A549 treated with AZD2906 at 1 μM for 4 hours (cell line): Measurements from ENCODE around the gene INPP5J. TPM values are rescaled to one million over a fixed set of nuclear protein-coding genes. Genes with fewer than 3 reads are reported as not detected.

ENCODE experiments used
- total RNA-seq: library from RNA; stranded (reverse); fragments of 200-300 nt; extraction: Qiagen RNA extraction; gene quantifications from 5 replicates; pipeline ENCODE4 v1.2.3, GENCODE V29; 2022

The INPP5J gene, protein sequence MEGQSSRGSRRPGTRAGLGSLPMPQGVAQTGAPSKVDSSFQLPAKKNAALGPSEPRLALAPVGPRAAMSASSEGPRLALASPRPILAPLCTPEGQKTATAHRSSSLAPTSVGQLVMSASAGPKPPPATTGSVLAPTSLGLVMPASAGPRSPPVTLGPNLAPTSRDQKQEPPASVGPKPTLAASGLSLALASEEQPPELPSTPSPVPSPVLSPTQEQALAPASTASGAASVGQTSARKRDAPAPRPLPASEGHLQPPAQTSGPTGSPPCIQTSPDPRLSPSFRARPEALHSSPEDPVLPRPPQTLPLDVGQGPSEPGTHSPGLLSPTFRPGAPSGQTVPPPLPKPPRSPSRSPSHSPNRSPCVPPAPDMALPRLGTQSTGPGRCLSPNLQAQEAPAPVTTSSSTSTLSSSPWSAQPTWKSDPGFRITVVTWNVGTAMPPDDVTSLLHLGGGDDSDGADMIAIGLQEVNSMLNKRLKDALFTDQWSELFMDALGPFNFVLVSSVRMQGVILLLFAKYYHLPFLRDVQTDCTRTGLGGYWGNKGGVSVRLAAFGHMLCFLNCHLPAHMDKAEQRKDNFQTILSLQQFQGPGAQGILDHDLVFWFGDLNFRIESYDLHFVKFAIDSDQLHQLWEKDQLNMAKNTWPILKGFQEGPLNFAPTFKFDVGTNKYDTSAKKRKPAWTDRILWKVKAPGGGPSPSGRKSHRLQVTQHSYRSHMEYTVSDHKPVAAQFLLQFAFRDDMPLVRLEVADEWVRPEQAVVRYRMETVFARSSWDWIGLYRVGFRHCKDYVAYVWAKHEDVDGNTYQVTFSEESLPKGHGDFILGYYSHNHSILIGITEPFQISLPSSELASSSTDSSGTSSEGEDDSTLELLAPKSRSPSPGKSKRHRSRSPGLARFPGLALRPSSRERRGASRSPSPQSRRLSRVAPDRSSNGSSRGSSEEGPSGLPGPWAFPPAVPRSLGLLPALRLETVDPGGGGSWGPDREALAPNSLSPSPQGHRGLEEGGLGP
- total RNA-seq: 0.45 to 0.60 TPM (median 0.48 TPM) in 5 replicates

DNA sequence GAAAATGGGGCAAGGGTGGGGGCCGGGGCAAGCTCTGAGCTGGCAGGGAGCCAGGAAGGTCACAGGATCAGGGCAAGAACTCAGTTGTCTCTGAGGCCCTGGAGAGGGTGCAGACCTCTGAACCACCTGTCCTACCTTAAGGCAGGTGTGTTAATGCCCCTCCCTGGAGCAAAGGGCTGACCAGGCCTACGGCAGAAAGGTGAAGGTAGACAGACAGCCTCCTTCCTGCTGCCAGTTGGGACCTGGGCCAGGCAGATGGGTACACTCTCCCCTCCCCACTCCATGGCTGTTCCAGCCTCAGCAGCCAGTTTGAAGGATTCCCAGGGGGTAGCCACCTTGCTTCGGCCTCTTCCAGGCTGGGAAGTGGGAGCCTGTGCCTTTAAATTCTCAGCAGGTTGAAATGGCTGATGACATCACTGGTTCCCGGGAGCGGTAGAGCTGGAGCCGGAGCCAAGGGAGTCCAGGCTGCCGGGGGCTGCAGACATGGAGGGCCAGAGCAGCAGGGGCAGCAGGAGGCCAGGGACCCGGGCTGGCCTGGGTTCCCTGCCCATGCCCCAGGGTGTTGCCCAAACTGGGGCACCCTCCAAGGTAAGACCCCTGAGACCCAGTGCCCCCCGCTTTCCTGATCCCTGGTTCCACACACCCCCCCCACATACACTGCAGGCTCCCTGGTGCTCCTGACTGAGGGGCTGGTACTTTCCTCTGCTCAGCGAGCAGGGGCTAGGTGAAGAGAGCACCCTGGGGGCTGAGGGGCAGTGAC, at the start of gene INPP5J:
TSS of gene INPP5J (plus strand) at position 435 of the 760 bp plus-strand sequence. CDS start at position 484, 49 bp downstream.

DNA sequence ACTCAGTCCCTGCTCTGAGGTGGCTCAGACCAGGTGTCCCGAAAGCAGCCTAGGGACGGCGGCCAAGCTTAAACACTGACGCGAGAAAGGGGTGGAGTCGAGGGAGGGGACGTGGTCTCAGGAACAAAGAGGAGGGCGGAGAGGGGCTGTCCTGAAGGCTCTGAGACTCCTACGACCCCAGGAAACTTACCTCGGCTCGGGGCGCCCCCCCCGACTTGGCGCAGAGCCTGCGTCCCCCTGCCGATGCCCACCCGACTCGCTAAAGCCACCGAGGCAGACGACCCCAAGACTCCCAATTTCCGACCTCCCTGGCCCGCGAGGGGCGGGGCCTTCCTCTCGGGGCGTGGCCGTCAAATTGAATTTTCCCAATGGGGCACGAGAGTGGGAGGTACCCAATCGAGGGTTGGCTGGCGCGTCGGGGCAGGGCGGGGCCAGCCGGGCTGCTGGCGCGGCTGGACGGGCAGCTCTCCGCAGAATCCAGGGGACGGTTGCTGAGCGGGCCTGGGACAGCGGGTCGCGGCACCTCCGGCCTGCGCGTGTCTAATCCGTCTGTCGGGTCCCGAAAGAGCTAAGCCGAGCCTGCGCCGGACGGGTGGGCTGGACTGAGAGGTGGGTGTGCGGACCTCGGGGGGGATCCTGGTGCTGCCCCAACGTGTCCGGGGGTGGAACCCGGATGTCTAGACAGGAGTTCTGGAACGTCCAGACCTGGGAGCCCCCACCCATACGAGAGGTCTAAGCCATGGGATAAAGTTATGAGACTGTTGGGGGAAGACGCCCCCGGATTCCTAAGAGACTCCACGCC, 41.7 kb upstream of the INPP5J start, which contains the start of gene SMTN:
TSS of gene SMTN (plus strand) at position 471 of the 802 bp plus-strand sequence. CDS start 1,941 bp downstream, outside the sequence.

DNA sequence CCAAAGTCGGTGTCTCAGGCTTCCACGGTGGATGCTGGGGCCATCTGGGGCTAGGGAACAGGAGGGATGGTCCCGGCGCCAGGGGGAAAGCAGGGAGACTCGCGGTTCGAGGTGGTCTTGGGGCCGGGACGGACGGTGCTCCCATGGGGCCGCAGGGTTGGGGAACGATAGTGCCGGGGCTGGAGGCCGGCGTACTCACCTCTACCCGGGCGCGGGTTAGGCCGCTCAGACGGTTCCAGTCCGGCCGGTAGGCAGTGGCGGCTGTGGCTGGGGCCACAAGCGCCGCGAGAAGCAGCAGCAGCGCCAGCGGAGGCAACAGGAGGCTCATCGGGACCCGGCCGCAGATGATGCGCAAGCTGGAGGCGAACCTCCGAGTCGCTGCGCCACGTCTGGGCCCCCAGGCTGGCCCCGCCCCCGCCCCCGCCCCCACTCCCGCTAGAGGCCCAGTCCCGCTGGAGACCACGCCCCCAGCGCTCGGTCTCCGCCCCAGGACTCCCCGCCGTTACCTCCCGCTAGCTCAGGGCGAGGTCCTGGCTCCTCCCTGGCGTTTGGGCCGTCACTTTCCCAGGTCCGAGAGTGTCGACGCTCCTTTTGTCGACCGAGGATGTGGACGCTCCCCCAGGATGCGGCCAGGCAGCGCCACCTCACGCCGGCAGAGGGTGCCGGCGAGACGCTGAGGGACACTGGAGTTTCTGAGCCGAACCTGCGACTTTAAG, 15.4 kb upstream of the INPP5J start, which contains the start of gene SELENOM:
TSS of gene SELENOM (minus strand) at position 391 of the 716 bp plus-strand sequence. CDS start at position 328, 63 bp downstream.

DNA sequence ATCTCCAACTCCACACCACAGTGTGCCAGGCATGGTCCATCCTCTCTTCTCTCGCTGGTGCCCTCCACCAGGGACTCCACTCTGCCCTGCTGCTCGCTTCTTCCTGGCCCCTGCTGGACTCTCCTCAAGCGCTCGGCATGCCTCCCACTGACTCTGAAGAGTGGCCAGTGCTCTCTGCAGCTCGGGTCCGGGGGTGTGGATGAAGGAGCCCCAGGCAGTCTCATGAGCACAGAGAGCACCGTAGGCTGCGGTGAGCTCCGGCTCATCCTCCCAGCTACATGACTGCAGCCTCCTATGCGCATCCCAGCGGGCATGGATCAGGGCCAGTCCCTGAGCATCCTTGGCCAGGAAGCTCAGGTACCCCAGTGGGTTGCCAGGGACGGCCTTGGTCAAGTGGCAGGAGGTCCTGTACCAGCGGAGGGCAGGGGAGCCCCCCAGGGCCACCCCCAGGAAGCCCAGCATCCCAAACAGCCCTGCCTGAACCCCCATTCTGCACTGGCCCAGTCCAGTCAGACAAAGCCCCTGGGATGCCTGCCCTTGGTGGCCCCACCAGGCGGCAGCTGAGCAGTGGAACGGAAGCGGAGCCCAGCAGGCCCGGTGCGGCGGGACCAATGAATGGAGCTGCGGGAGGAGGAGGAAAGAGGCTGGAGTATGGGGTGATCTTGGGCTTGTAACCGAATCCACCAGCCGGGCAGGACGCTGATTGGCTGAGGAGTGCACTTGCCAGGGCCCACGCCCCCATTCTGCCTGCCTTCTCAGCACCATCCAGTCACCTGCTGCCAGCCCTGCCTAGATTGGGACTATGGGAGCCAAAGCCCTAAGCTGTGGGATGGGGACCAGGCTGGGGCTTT, 17.3 kb downstream of the INPP5J start, which contains the start of gene PLA2G3:
TSS of gene PLA2G3 (minus strand) at position 643 of the 851 bp plus-strand sequence. CDS start at position 489, 154 bp downstream.

Other genes starting within 250 kb of the INPP5J start
- 11.4 to 14.2 TPM (median 12.5 TPM) in 5 replicates for gene MORC2, start 154.2 kb upstream of the INPP5J start, total RNA-seq
- 20.5 to 29.2 TPM (median 24.5 TPM) in 5 replicates for gene TUG1, start 153.7 kb upstream of the INPP5J start, total RNA-seq
- gene SMTN, start 41.6 kb upstream of the INPP5J start, total RNA-seq: 23.0 to 25.6 TPM (median 25.0 TPM) in 5 replicates
- 51.2 to 75.7 TPM (median 67.0 TPM) in 5 replicates for gene SELENOM, start 15.4 kb upstream of the INPP5J start, total RNA-seq
- gene PLA2G3, start 17.5 kb downstream of the INPP5J start, total RNA-seq: not detected in 5 replicates
- 22.2 to 25.5 TPM (median 24.1 TPM) in 5 replicates for gene RNF185, start 37.2 kb downstream of the INPP5J start, total RNA-seq
- gene LIMK2, start 89.3 kb downstream of the INPP5J start, total RNA-seq: 6.5 to 7.6 TPM (median 7.1 TPM) in 5 replicates
- 0.58 to 0.84 TPM (median 0.60 TPM) in 5 replicates for gene PIK3IP1, start 169.5 kb downstream of the INPP5J start, total RNA-seq
- gene PATZ1, start 223.4 kb downstream of the INPP5J start, total RNA-seq: 18.5 to 21.9 TPM (median 21.2 TPM) in 5 replicates